Neural cell (in vitro differentiated cells): Measurements from ENCODE around the gene LGALS14. TPM values are rescaled to one million over a fixed set of nuclear protein-coding genes. Genes with fewer than 3 reads are reported as not detected.
A peak's percentile ranks its signal among the peaks of the same experiment; 100 is the strongest.

ENCODE experiments used
- H2AFZ ChIP-seq: fragments of 200-600, 300-800 bp; sonication (generic), shearing (Covaris generic); 2 replicates; pipeline ENCODE4 v1.6.0; 2014; ENCODE audit warnings: low read depth, mild to moderate bottlenecking, antibody characterized with exemption, low read length, moderate library complexity
- H3F3A ChIP-seq: fragments of 200-600 bp; shearing (Covaris generic); 2 replicates; pipeline ENCODE4 v1.6.1; 2016; ENCODE audit warnings: mild to moderate bottlenecking, moderate library complexity, mixed read lengths, antibody characterized with exemption, low read length; ENCODE audit not compliant: insufficient read depth, poor library complexity, severe bottlenecking
- H3K27ac ChIP-seq: fragments of 200-600, 300-800 bp; sonication (generic), shearing (Covaris generic); 2 replicates; pipeline ENCODE4 v1.5.1; 2014; ENCODE audit warnings: mild to moderate bottlenecking, low read length, moderate library complexity
- H3K27me3 ChIP-seq: fragments of 300-800, 200-600 bp; sonication (generic), shearing (Covaris generic); 2 replicates; pipeline ENCODE4 v1.6.0; 2014; ENCODE audit warnings: mild to moderate bottlenecking, low read depth, low read length, moderate library complexity; ENCODE audit not compliant: insufficient read depth
- H3K36me3 ChIP-seq: fragments of 300-800, 200-600 bp; sonication (generic), shearing (Covaris generic); 2 replicates; pipeline ENCODE4 v1.5.1; 2014; ENCODE audit warnings: mild to moderate bottlenecking, antibody characterized with exemption, low read length, moderate library complexity; ENCODE audit not compliant: insufficient read depth
- H3K4me2 ChIP-seq: fragments of 300-800, 200-600 bp; sonication (generic), shearing (Covaris generic); 2 replicates; pipeline ENCODE4 v1.6.0; 2014; ENCODE audit warnings: mild to moderate bottlenecking, low read length
- H3K4me3 ChIP-seq: fragments of 300-800, 200-600 bp; sonication (generic), shearing (Covaris generic); 2 replicates; pipeline ENCODE4 v1.5.1; 2014; ENCODE audit warnings: mild to moderate bottlenecking, low read length, moderate library complexity
- H3K79me2 ChIP-seq: fragments of 200-600 bp; shearing (Covaris generic); replicated peaks from 2 replicates; pipeline ENCODE4 v1.6.0; 2014; ENCODE audit warnings: mild to moderate bottlenecking, low read length, moderate library complexity; ENCODE audit not compliant: insufficient read depth
- H3K9ac ChIP-seq: fragments of 300-800, 200-600 bp; sonication (generic), shearing (Covaris generic); 2 replicates; pipeline ENCODE4 v1.6.1; 2016; ENCODE audit warnings: mild to moderate bottlenecking, low read length, mixed read lengths
- H3K9me2 ChIP-seq: fragments of 200-600 bp; shearing (Covaris generic); 2 replicates; pipeline ENCODE4 v1.6.1; 2016; ENCODE audit warnings: mild to moderate bottlenecking, low read length, mixed read lengths; ENCODE audit not compliant: insufficient read depth
- H3K9me3 ChIP-seq: fragments of 200-600, 300-800 bp; sonication (generic), shearing (Covaris generic); 2 replicates; pipeline ENCODE4 v1.6.1; 2016; ENCODE audit warnings: mild to moderate bottlenecking, mixed run types, low read length, moderate library complexity, mixed read lengths
- H4K20me1 ChIP-seq: fragments of 200-600 bp; shearing (Covaris generic); 2 replicates; pipeline ENCODE4 v1.6.1; 2016; ENCODE audit warnings: mild to moderate bottlenecking, mixed run types; ENCODE audit not compliant: insufficient read depth
- EP300 ChIP-seq: fragments of 450-650 bp; conservative IDR thresholded peaks from 2 replicates; pipeline ENCODE4 v1.6.1; 2014; ENCODE audit warnings: antibody characterized with exemption, mild to moderate bottlenecking, moderate library complexity; ENCODE audit not compliant: poor library complexity, severe bottlenecking
- EZH2 ChIP-seq: fragments of 200-600, 300-800 bp; shearing (Covaris generic), sonication (generic); IDR thresholded peaks from 2 replicates; pipeline ENCODE4 v1.6.1; 2014; ENCODE audit warnings: antibody characterized with exemption, low read length, borderline replicate concordance, mild to moderate bottlenecking; ENCODE audit not compliant: insufficient read depth, poor library complexity, severe bottlenecking
- MXI1 ChIP-seq: fragments of 450-650 bp; conservative IDR thresholded peaks from 2 replicates; pipeline ENCODE4 v1.6.1; 2014; ENCODE audit warnings: antibody characterized with exemption, mild to moderate bottlenecking; ENCODE audit not compliant: poor library complexity, severe bottlenecking
- POLR2AphosphoS5 ChIP-seq: IDR thresholded peaks from 2 replicates; pipeline ENCODE4 v1.6.1; 2012
- RAD21 ChIP-seq: fragments of 450-650 bp; conservative IDR thresholded peaks from 2 replicates; pipeline ENCODE4 v1.6.1; 2014; ENCODE audit warnings: antibody characterized with exemption, mild to moderate bottlenecking, moderate library complexity
- SMC3 ChIP-seq: fragments of 450-650 bp; conservative IDR thresholded peaks from 2 replicates; pipeline ENCODE4 v1.6.1; 2014; ENCODE audit warnings: antibody characterized with exemption, mild to moderate bottlenecking, moderate library complexity; ENCODE audit not compliant: poor library complexity
- TAF1 ChIP-seq: IDR thresholded peaks from 2 replicates; pipeline ENCODE4 v1.6.1; 2012; ENCODE audit warnings: low read depth
- polyA plus RNA-seq: library from polyadenylated mRNA; depleted of rRNA; stranded (reverse); fragments of >200 nt; gene quantifications from 2 replicates; pipeline ENCODE4 v1.2.3, GENCODE V29; 2014
- TF ChIP-seq, protein P1 (sequence below): fragments of 450-650 bp; IDR thresholded peaks from 2 replicates; pipeline ENCODE4 v1.5.1; 2014; ENCODE audit warnings: antibody characterized with exemption, mild to moderate bottlenecking, moderate library complexity; ENCODE audit not compliant: poor library complexity, severe bottlenecking
- TF ChIP-seq, protein P2 (sequence below): IDR thresholded peaks from 2 replicates; pipeline ENCODE4 v1.6.1; 2012; ENCODE audit warnings: borderline replicate concordance

Gene LGALS14
- polyA plus RNA-seq, 1 donor from 2014 or later: 0.53 TPM

DNA sequence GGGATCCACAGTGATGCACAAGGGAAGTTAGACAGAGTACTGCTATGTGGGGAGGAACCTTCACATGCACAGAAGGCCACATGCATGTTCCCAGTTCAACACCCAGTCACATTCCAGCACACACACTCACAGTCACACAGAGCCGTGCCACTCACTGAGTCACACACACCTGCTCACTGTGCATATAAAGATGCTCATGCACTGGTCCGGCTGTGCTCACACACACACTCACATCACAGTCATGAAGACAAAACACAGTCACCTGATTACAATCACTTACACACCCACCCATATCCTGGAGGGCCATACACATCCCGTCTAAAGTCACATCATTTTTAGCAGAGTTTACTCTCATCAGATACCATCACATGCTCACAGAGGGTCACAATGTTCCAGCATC, 33.1 kb downstream of the LGALS14 start:
- Histone ChIP-seq H3K4me2 (no peak overlapping the region), H3K9me2 (no peaks in the 10 kb centered on the region), H2AFZ (no peak overlapping the region), H3K36me3 (no peaks in the 10 kb centered on the region), H3K79me2 (no peaks in the 10 kb centered on the region), H3K9me3 (no peaks in the 10 kb centered on the region), H3F3A (no peaks in the 10 kb centered on the region), H3K4me3 (no peak overlapping the region), H4K20me1 (no peaks in the 10 kb centered on the region), H3K9ac (no peak overlapping the region), H3K27me3 (no peaks in the 10 kb centered on the region), H3K27ac (no peak overlapping the region)
- TF ChIP-seq TAF1 (no peak), EZH2 (no peak)
- TF ChIP-seq, protein P1, sequence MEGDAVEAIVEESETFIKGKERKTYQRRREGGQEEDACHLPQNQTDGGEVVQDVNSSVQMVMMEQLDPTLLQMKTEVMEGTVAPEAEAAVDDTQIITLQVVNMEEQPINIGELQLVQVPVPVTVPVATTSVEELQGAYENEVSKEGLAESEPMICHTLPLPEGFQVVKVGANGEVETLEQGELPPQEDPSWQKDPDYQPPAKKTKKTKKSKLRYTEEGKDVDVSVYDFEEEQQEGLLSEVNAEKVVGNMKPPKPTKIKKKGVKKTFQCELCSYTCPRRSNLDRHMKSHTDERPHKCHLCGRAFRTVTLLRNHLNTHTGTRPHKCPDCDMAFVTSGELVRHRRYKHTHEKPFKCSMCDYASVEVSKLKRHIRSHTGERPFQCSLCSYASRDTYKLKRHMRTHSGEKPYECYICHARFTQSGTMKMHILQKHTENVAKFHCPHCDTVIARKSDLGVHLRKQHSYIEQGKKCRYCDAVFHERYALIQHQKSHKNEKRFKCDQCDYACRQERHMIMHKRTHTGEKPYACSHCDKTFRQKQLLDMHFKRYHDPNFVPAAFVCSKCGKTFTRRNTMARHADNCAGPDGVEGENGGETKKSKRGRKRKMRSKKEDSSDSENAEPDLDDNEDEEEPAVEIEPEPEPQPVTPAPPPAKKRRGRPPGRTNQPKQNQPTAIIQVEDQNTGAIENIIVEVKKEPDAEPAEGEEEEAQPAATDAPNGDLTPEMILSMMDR: no peak

DNA sequence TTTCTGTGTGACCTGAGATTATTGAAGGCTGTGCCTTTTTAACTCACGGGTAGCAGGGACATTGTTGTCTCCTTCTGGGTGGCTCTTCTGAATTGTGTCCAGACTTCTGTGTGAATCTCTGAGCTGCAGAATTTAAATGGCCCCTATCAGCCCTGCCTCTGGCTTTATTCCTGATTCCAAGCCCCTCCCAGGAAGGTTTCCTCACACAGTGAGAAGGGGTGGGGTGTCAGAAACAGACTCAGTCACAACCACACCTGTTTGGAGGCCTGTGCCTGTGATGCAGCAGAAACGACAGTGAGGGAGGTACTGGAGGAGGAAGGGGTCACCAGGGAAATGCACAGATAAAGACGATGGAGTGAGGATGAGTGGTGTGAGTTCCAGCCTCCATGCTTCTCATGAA, 33.6 kb downstream of the LGALS14 start, which contains the start of gene CLC:
TSS of gene CLC (minus strand) at position 139 of the 400 bp plus-strand sequence. CDS start at position 62, 77 bp downstream.
- Histone ChIP-seq H3K4me3 (no peak within 1 kb of the TSS), H3K9ac (no peak within 1 kb of the TSS), H3K27ac (peak within 1 kb of the TSS; percentile 26), H2AFZ (peak within 1 kb of the TSS; percentile 12), H3K9me3 (no peaks in the 10 kb centered on the region), H3K27me3 (no peaks in the 10 kb centered on the region), H3K36me3 (no peaks in the 10 kb centered on the region), H3K79me2 (no peaks in the 10 kb centered on the region), H3F3A (no peaks in the 10 kb centered on the region), H4K20me1 (no peaks in the 10 kb centered on the region), H3K4me2 (no peak within 1 kb of the TSS), H3K9me2 (no peaks in the 10 kb centered on the region)
- TF ChIP-seq POLR2AphosphoS5 (no peak), SMC3 (no peak), EP300 (no peak), EZH2 (no peak), TAF1 (no peak), MXI1 (no peak), RAD21 (no peak)
- TF ChIP-seq, protein P2, sequence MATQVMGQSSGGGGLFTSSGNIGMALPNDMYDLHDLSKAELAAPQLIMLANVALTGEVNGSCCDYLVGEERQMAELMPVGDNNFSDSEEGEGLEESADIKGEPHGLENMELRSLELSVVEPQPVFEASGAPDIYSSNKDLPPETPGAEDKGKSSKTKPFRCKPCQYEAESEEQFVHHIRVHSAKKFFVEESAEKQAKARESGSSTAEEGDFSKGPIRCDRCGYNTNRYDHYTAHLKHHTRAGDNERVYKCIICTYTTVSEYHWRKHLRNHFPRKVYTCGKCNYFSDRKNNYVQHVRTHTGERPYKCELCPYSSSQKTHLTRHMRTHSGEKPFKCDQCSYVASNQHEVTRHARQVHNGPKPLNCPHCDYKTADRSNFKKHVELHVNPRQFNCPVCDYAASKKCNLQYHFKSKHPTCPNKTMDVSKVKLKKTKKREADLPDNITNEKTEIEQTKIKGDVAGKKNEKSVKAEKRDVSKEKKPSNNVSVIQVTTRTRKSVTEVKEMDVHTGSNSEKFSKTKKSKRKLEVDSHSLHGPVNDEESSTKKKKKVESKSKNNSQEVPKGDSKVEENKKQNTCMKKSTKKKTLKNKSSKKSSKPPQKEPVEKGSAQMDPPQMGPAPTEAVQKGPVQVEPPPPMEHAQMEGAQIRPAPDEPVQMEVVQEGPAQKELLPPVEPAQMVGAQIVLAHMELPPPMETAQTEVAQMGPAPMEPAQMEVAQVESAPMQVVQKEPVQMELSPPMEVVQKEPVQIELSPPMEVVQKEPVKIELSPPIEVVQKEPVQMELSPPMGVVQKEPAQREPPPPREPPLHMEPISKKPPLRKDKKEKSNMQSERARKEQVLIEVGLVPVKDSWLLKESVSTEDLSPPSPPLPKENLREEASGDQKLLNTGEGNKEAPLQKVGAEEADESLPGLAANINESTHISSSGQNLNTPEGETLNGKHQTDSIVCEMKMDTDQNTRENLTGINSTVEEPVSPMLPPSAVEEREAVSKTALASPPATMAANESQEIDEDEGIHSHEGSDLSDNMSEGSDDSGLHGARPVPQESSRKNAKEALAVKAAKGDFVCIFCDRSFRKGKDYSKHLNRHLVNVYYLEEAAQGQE: no peak
- TF ChIP-seq, protein P1: no peak
